Activated CD4-positive, alpha-beta T cell treated with anti-CD3 and anti-CD28 coated beads, Interleukin-2, amount 50 U/mL, for 1 hour (primary cell): ENCODE results near the gene BIK.

Experiments used
- DNase-seq: peaks from one replicate; pipeline ENCODE4 v3.0.0-alpha.2; 2020

Gene BIK

GRCh38 chr22:43164636-43165035, 54.1 kb downstream of the BIK start:
- DNase-seq: no peak

- DNase-seq: no peak
Observed at GRCh38 chr22:43166132-43166930, 55.8 kb downstream of the BIK start.

GRCh38 chr22:43167001-43167589, 56.5 kb downstream of the BIK start:
- no peak for DNase-seq

GRCh38 chr22:43168471-43169309, 58.1 kb downstream of the BIK start:
- no peak for DNase-seq

- DNase-seq: no peak
Observed at GRCh38 chr22:43169310-43170130, 59.0 kb downstream of the BIK start.

GRCh38 chr22:43170131-43170480, 59.6 kb downstream of the BIK start:
- no peak for DNase-seq

GRCh38 chr22:43171019-43171491, 60.5 kb downstream of the BIK start:
- no peak for DNase-seq

- no peak for DNase-seq
Observed at GRCh38 chr22:43171607-43172006, 61.1 kb downstream of the BIK start.

GRCh38 chr22:43172191-43172590, 61.6 kb downstream of the BIK start:
- DNase-seq: no peak

GRCh38 chr22:43173566-43173965, 63.0 kb downstream of the BIK start:
- no peak for DNase-seq

- DNase-seq: no peak
Observed at GRCh38 chr22:43173976-43174720, 63.6 kb downstream of the BIK start.

- DNase-seq: no peak
Observed at GRCh38 chr22:43174941-43175531, 64.5 kb downstream of the BIK start.

GRCh38 chr22:43176090-43176489, 65.5 kb downstream of the BIK start:
- no peak for DNase-seq

GRCh38 chr22:43177479-43177878, 66.9 kb downstream of the BIK start:
- DNase-seq: no peak
